ENCODE measurements around the gene TSPAN31.

Gene TSPAN31

GRCh38 chr12:57735952-57736740, 8.7 kb upstream of the TSPAN31 start:
- in situ Hi-C loops (cut with MboI; ENCODE audit: low pct_unique_long_range_greater_than_20kb, low sequenced_read_pairs, unreplicated experiment): no loop called here
- no peak for DNase-seq (ENCODE audit: low spot score)
- no peak for TF ChIP-seq CTCF (IDR thresholded peaks at IDR 0.05; ENCODE audit: extremely low read depth, insufficient read depth, missing control alignments)

GRCh38 chr12:57736741-57737466, 7.9 kb upstream of the TSPAN31 start:
- no peak for DNase-seq (ENCODE audit: low spot score)
- in situ Hi-C loops (cut with MboI; ENCODE audit: low pct_unique_long_range_greater_than_20kb, low sequenced_read_pairs, unreplicated experiment): no loop called here
- no peak for TF ChIP-seq CTCF (IDR thresholded peaks at IDR 0.05; ENCODE audit: extremely low read depth, insufficient read depth, missing control alignments)

- in situ Hi-C loops (cut with MboI; ENCODE audit: low pct_unique_long_range_greater_than_20kb, low sequenced_read_pairs, unreplicated experiment): no loop called here
- no peak for DNase-seq (ENCODE audit: low spot score)
- no peak for TF ChIP-seq CTCF (IDR thresholded peaks at IDR 0.05; ENCODE audit: extremely low read depth, insufficient read depth, missing control alignments)
Measured at GRCh38 chr12:57737467-57738460, 7.1 kb upstream of the TSPAN31 start.

GRCh38 chr12:57738661-57739237, 6.1 kb upstream of the TSPAN31 start, which contains the start of gene AGAP2:
Gene AGAP2, minus strand, starts transcription at chr12:57738742. Its CDS starts 496 bp downstream, at chr12:57738246.
- DNase-seq (ENCODE audit: low spot score): no peak
- in situ Hi-C loops (cut with MboI; ENCODE audit: low pct_unique_long_range_greater_than_20kb, low sequenced_read_pairs, unreplicated experiment): no loop called here
- no peak for TF ChIP-seq CTCF (IDR thresholded peaks at IDR 0.05; ENCODE audit: extremely low read depth, insufficient read depth, missing control alignments)

- in situ Hi-C loops (cut with MboI; ENCODE audit: low pct_unique_long_range_greater_than_20kb, low sequenced_read_pairs, unreplicated experiment): no loop called here
- DNase-seq (ENCODE audit: low spot score): no peak
Measured at GRCh38 chr12:57739387-57739786, 5.5 kb upstream of the TSPAN31 start.

More at GRCh38 chr12:57739387-57739786, 5.5 kb upstream of the TSPAN31 start:
- TF ChIP-seq CTCF (IDR thresholded peaks at IDR 0.05; ENCODE audit: extremely low read depth, insufficient read depth, missing control alignments): no peak
